ENCODE measurements around the gene ZCCHC14. TPM values are rescaled to one million over a fixed set of nuclear protein-coding genes. Genes with fewer than 3 reads are reported as not detected.

Gene ZCCHC14
- total RNA-seq, 1 experiment from 2014 or later = 30.3 TPM

DNA sequence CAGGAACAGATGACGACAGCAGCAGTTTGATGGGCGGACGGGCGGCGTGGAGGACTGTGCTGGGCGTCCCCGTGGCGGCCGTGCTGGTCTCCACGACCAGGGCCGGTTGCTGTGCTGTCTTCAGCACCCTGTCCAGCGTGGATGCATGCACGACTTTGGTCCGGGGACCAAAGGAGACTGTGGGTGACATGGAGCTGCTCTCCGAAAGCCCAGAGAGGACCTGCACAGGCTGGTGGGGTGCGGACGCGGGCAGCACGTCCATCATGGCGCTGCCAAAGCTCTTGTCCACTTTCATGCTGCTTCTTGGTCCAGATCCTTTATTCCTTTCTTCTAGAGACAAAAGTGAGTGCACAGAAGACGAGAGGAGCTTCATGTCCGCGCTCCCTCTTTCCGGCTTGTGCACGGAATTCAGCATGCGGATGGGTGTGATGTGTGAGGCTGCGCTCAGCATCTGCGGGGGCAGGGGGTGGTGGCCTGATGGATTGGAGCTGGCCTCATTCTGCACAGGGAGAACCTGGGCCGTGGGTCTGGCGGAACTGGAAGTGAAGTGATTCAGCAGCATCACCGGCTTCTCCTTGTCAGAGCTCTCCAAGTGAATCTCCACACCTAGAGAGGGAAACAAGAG, 80.3 kb downstream of the ZCCHC14 start:
- CTCF ChIA-PET = no interaction called here
- no TSS peak for BruUV-seq (replicated peaks)
- H3K4me3 ChIP-seq (ENCODE audit: low read depth, low read length, poor library complexity, severe bottlenecking) = no peak overlapping the region
- no peak for TF ChIP-seq EZH2 (IDR thresholded peaks at IDR 0.05; ENCODE audit: borderline replicate concordance, low read depth, low read length, poor library complexity, severe bottlenecking)
- TF ChIP-seq CTCF (conservative IDR thresholded peaks at IDR 0.05; ENCODE audit: low read depth, low read length) = no peak
- no peaks in the 10 kb centered on the region for H3K9me3 ChIP-seq (ENCODE audit: low read depth, low read length, poor library complexity, severe bottlenecking)
- intact Hi-C loops (cut with micrococcal nuclease; ENCODE audit: unreplicated experiment) = loop anchor here (10.0 kb wide), 1 partner anchor 132 kb away; no protein-coding TSS in a partner anchor
- POLR2A ChIA-PET (ENCODE audit: low non-redundant PET) = no interaction called here
- H3K27me3 ChIP-seq (replicated peaks; ENCODE audit: insufficient read depth, low read depth, low read length, poor library complexity) = no peaks in the 10 kb centered on the region
- DNase-seq (ENCODE audit: low spot score) = no peak
- no peak overlapping the region for H3K27ac ChIP-seq (ENCODE audit: low read depth, low read length, poor library complexity, severe bottlenecking)
- H3K4me1 ChIP-seq (ENCODE audit: insufficient read depth, low read length, poor library complexity, severe bottlenecking) = no peaks in the 10 kb centered on the region
- H3K36me3 ChIP-seq (ENCODE audit: insufficient read depth, low read length, poor library complexity, severe bottlenecking) = peaks cover 59% of the 10 kb centered on the region

DNA sequence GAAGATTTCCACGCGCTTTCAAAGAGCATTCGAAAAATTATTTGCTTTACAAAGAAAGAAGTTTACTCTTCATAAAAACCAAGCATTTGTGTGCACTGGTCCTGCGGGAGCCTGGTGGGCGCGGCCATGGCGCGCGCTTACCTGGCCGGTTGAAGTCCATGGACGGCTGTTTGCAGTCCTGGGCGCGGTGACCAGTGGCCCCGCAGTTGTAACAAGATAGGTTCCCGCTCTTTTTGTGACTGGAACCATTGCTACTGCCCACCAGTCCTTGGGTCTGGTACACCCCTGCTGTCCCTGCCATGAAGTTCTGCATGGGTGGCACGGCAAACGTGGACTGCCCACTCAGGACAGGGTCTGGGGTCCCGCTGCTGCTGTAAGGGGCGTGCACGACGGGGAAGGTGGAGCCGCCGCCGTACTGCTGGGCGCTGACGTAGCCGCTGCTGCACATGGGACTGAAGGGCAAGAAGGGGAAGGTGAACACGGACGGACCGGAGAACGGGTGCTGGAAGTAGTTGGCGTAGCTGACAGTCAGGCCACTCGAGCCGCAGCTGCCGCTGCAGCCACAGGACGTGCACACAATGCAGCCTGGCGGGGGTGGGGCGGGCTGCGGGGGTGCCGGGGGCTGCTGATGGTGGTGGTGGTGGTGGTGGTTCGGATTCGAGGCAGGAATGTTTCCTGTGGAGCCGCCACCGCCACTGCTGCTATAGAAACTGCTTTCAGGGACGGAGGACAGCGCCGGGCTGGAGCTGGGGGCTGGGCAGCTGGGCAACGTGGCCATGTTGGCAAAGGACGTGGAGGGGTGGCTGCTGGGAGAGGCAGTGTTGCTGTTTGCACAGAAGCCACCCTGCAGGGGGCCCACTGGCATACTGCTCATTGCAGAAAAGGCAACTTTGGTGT, 81.2 kb downstream of the ZCCHC14 start:
- intact Hi-C loops (cut with micrococcal nuclease; ENCODE audit: unreplicated experiment) = loop anchor here (10.0 kb wide), 1 partner anchor 133 kb away; no protein-coding TSS in a partner anchor
- H3K4me1 ChIP-seq (ENCODE audit: insufficient read depth, low read length, poor library complexity, severe bottlenecking) = no peaks in the 10 kb centered on the region
- no peak overlapping the region for H3K27ac ChIP-seq (ENCODE audit: low read depth, low read length, poor library complexity, severe bottlenecking)
- no peaks in the 10 kb centered on the region for H3K27me3 ChIP-seq (replicated peaks; ENCODE audit: insufficient read depth, low read depth, low read length, poor library complexity)
- DNase-seq (ENCODE audit: low spot score) = no peak
- no TSS peak for BruUV-seq (replicated peaks)
- no peak for TF ChIP-seq CTCF (conservative IDR thresholded peaks at IDR 0.05; ENCODE audit: low read depth, low read length)
- no peak for TF ChIP-seq EZH2 (IDR thresholded peaks at IDR 0.05; ENCODE audit: borderline replicate concordance, low read depth, low read length, poor library complexity, severe bottlenecking)
- H3K9me3 ChIP-seq (ENCODE audit: low read depth, low read length, poor library complexity, severe bottlenecking) = no peaks in the 10 kb centered on the region
- ChIA-PET CTCF (no interaction called here), POLR2A (ENCODE audit: low non-redundant PET) (no interaction called here)
- peaks cover 59% of the 10 kb centered on the region for H3K36me3 ChIP-seq (ENCODE audit: insufficient read depth, low read length, poor library complexity, severe bottlenecking)
- H3K4me3 ChIP-seq (ENCODE audit: low read depth, low read length, poor library complexity, severe bottlenecking) = no peak overlapping the region

DNA sequence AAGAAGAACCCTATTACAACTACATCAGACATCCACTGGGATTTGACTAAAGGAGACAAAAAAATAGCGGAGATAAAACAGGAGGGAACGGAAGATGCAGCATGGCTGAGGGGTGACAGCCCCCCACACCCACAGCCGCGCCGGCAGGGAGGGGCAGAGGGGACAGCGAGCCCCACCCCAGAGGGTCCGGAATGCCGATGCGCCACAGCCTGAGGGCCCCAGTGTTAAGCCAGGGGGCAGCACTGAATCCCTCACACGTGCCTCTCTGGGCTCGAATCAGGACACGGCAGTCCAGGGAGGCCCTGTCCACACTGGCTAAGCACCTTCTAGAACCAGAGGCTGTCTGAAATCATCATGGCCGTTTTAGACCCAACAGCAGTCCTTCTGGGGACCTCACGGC, 81.9 kb downstream of the ZCCHC14 start:
- ChIA-PET CTCF (no interaction called here), POLR2A (ENCODE audit: low non-redundant PET) (no interaction called here)
- H3K4me1 ChIP-seq (ENCODE audit: insufficient read depth, low read length, poor library complexity, severe bottlenecking) = no peaks in the 10 kb centered on the region
- H3K27me3 ChIP-seq (replicated peaks; ENCODE audit: insufficient read depth, low read depth, low read length, poor library complexity) = no peaks in the 10 kb centered on the region
- intact Hi-C loops (cut with micrococcal nuclease; ENCODE audit: unreplicated experiment) = loop anchor here (10.0 kb wide), 1 partner anchor 134 kb away; no protein-coding TSS in a partner anchor
- no peaks in the 10 kb centered on the region for H3K9me3 ChIP-seq (ENCODE audit: low read depth, low read length, poor library complexity, severe bottlenecking)
- H3K27ac ChIP-seq (ENCODE audit: low read depth, low read length, poor library complexity, severe bottlenecking) = no peak overlapping the region
- H3K4me3 ChIP-seq (ENCODE audit: low read depth, low read length, poor library complexity, severe bottlenecking) = no peak overlapping the region
- peaks cover 59% of the 10 kb centered on the region for H3K36me3 ChIP-seq (ENCODE audit: insufficient read depth, low read length, poor library complexity, severe bottlenecking)
- no peak for TF ChIP-seq EZH2 (IDR thresholded peaks at IDR 0.05; ENCODE audit: borderline replicate concordance, low read depth, low read length, poor library complexity, severe bottlenecking)
- no TSS peak for BruUV-seq (replicated peaks)
- DNase-seq (ENCODE audit: low spot score) = no peak
